Measurements from ENCODE around the gene RBPMS2.

DNA sequence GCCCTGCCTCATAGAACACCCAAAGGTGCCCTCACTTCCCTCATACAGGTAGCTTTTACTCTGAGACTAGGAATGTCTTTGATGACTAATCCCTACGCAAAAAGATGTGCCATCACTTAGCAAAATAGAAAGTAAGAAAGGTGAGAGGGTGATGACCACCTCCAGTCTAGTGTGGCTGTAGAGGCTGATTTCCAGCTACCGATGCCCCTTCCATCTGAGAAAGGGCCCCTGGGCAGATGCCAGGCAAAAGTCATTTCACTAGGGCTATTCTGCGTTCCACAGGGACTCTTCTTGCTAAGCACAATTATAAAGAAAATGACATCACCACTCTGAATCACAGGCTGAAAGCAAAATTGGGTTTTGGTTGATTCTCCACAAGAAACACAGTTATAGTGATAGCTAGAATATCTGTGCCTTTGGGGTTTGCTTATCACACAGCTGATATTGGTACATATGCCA, 77.4 kb downstream of the RBPMS2 start:
- TF ChIP-seq, protein P1, sequence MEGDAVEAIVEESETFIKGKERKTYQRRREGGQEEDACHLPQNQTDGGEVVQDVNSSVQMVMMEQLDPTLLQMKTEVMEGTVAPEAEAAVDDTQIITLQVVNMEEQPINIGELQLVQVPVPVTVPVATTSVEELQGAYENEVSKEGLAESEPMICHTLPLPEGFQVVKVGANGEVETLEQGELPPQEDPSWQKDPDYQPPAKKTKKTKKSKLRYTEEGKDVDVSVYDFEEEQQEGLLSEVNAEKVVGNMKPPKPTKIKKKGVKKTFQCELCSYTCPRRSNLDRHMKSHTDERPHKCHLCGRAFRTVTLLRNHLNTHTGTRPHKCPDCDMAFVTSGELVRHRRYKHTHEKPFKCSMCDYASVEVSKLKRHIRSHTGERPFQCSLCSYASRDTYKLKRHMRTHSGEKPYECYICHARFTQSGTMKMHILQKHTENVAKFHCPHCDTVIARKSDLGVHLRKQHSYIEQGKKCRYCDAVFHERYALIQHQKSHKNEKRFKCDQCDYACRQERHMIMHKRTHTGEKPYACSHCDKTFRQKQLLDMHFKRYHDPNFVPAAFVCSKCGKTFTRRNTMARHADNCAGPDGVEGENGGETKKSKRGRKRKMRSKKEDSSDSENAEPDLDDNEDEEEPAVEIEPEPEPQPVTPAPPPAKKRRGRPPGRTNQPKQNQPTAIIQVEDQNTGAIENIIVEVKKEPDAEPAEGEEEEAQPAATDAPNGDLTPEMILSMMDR (IDR thresholded peaks at IDR 0.05; ENCODE audit: low read depth, low read length) = no peak
- no peak for TF ChIP-seq EZH2phosphoT487 (IDR thresholded peaks at IDR 0.05; ENCODE audit: low read depth)

Measured in OCI-LY3 (cell line).